Measurements from ENCODE around the gene ZNF594.
"Not testable (repeated sequence)": the region's sequence is repeated elsewhere in the genome, so short reads cannot be mapped to it uniquely, and the experiment has no call there.

ZNF594 gene

DNA sequence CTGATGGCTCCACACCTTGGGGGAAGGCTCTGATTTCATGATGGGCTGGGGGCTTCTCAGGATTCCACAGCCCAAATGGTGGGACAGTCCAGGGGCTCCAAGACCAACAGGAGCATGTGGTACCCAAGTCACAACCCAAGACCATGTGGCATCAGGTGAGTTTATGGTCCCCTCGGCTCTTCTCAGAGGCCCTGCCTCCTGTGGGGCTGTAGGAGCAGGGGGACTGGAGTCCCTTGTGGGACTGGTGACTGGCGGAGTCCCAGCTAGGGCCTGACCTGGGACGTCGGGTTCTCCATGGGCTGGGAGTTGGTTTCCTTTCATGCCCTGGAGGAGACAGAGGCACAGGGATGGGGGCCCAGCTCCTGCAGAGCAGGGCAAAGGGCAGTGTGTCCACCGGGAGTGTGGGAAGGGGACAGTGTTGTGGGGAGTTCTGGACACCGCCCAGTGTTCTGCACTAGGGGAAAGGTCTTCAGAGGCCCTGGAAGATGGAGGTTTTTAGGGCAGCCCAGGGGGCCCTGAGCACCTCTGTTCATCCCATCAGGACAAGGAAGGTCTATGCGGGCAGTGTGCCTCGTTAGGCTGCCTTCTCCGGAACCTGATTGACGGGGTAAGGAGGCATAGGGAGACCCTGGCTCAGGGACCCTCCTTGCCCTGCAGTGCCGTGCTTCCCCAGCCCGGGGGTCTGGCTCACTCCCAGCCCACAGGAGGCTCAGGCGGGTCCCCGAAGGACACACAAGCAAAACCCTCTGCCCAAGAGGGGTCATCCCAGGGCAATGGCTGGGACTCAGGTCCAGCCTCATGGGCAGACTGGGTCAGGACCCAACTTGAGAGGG, 54.9 kb downstream of the ZNF594 start:
- not testable (repeated sequence) for DNase-seq (ENCODE audit: low read depth)

DNA sequence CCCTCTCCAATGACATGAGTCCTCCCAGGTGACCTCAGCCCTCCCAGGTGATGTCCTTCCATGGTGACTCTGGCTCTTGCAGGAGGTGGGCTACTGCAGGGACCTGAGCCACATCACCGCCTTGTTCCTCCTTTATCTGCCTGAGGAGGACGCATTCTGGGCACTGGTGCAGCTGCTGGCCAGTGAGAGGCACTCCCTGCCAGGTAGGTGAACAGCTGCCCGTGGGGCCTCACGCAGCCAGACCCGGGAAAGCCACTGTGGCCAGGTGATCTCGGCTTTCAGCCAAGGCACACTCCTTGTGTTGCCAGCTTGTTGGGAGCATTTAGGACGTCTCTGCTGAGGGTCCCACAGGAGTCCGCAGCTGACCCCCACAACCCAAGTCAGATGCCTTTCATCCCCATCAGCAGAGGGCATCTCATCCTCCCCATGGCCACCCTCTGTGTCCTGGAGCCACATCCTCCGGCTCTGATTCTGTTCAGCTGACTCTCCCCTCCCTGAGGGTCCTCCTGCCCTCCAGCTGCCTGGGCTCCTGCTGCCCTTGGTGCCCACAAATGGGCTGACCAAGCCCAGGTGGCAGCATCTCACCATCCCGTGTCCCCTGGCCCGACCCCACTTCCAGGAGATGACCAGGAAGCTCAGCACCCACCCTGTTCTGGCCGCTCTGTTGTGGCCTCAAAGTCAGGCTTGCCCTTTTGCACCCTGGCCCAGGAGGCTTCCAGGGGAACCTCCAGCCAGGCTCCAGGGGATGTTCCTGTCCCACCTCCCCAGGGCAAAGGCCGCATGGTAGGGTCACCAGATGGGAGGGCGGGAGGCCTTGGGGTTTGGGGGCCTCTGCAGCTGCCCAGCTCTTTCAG, 55.7 kb downstream of the ZNF594 start:
- DNase-seq (ENCODE audit: low read depth): no peak

DNA sequence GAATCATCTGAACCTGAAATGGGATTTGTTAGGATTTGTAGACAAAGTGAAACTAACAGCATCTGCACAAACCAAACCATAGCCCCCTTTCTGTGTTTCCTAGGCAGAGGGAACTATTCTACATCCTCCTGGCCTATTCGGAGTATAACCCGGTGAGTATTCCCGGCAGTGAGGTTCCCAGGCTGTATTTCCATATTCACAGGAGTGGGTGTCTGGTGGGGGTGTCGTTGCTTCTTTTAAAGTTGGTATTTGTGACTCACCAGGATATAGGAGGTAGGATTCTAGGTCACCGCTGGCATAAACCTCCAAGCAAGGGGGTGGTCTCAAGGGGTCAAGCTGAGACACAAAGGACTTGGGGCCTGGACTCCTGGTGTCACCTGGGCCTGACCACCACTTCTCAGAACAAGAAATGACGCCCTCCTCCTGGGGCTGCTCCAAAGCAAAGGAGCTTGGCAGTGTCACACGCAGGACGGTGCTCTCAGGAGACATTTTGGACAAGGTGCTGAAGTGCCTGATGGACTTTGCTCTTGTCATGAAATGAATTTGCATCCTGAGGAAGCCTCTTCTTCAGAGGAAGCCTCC, 56.4 kb downstream of the ZNF594 start:
- not testable (repeated sequence) for DNase-seq (ENCODE audit: low read depth)

DNA sequence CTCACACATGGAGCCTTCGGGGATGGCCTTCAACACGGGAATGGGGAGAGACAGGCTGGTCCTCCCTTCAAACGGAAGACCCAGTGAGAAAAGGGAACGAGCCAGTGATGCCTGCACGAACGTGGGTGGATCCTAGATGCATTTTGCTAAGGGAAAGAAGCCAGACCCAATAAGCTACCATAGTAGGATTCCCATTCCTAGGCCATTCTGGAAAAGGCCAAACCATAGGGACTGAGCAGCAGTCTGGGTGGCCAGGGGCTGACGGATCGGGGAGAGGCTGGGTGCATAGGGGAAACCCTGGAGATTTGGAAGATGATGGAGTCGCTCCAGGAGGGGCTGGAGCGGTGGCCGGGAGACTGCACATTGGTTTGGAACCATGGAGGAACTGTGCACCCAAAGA, 57.1 kb downstream of the ZNF594 start:
- not testable (repeated sequence) for DNase-seq (ENCODE audit: low read depth)

DNA sequence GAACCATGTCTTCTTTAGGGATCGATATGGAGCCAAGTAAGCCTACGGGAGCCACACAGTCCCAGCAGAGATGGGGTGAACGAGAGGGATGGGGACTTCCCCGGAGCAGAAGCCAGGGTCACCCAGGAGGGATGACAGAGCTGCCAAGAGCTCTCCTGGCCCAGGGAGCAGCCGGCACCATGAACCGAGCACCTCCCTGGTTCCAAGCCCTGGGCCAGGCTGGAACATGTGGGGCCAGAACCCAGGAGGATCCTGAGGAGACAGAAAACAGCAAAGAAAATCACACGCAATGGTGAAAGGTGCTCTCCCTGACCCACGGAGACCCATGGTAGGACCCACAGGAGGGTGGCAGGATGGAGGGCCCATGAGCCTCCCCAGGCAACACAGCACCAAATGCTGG, 57.7 kb downstream of the ZNF594 start:
- DNase-seq (ENCODE audit: low read depth): not testable (repeated sequence)

DNA sequence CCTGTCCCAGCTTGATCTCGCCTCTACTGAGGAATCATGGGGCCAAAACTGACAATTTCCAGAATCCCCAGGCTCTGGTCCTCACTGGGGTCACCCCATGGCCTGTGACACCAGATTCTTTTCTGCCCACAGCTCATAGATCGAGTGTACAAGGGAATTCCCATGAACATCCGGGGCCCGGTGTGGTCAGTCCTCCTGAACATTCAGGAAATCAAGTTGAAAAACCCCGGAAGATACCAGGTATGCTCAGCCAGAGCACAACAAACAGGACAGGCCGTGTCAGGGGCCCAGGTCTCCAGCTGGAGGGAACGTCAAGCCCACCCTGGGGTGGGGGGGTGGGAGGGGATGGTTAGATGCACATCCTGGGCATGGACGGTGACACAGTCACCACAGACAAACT, 58.4 kb downstream of the ZNF594 start:
- no peak for DNase-seq (ENCODE audit: low read depth)

DNA sequence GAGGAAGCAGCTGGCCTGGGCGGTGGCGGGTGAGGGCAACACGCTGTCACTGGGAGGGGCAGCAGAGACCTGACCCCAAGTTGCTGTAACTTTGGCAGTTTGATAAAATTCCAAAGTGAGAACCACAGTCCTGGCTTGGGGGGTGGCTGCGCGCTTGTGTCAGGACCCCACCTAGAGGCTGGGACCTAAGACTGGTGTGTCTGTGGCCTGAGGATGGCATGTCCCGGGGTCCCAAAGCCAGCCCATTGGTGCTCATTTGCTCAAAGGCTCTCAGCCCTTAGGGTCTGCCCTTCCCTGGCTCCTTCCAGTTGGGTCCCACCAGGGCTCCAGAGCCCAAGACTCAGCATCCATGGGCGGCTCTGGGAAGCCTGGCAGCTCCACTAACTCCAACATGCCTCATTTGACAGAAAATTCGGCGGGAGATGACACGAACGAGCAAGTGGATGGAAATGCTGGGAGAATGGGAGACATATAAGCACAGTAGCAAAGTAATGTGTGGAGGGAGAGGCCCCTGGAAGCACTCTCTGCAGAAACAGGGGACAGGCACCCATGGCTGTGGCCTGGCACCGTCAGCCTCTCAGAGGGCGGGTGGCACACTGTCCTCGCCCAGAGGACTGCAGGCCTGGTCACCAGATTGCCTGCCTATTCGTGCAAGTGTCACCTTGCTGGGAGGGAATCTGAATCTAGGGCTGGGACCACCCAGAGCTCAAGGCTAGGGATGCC, 59.0 kb downstream of the ZNF594 start:
- DNase-seq (ENCODE audit: low read depth): not testable (repeated sequence)

DNA sequence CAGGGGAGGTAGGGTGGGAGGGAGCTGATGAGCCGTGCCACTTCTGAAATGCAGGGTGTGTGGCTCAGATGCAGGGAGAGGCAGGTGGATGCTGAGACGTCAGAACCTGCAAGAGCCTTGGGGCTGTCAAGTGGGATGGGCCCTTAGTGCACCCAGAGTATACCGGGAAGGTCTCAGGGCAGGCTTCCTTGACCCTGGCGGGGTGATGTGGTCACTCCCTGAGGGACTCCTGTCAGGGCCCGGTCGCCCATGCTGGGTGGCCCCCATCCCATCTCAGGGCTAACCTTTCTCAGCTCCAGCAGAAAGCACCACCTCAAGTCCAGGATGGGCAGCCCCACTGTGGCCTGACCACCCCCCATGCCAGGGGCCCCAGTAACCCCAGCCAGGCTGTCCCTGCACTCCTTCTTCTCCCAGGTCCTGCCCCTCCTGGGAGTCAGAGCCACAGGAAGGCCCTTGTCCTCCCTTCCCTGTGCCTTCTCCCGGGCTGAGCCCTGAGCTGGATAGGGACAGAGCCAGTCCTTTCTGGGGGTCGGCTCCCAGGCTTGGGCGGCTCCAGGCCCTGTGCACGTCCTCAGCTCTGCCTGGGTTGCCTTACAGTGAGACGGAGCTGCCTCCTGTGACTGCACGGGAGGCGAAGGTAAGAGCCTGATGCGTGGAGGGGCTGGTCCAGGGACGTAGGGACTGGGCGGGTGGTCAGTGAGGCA, 59.7 kb downstream of the ZNF594 start:
- not testable (repeated sequence) for DNase-seq (ENCODE audit: low read depth)

DNA sequence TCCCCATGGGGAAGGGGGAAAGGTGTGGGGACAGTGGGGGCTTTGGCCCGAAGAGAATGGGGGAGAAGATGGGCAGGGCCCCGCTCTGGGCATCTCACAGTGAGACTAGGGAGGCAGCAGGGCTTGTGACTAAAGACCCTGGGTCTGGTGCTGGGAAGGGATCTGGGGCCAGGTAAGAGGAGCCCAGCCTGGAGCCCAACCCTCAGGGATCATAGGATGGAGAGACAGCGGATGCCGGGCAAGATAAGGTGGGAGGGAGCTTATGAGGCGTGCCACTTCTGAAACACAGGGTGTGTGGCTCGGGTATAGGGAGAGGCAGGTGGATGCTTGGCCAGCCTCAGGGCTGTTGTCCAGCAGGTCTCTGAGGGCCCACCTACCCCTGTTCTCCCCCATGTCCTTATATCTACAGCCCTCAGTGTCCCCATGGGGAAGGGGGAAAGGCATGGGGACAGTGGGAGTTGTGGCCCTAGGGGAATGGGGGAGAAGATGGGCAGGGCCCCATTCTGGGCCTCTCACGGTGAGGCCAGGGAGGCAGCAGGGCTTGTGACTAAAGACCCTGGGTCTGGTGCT, 60.4 kb downstream of the ZNF594 start:
- no peak for DNase-seq (ENCODE audit: low read depth)

DNA sequence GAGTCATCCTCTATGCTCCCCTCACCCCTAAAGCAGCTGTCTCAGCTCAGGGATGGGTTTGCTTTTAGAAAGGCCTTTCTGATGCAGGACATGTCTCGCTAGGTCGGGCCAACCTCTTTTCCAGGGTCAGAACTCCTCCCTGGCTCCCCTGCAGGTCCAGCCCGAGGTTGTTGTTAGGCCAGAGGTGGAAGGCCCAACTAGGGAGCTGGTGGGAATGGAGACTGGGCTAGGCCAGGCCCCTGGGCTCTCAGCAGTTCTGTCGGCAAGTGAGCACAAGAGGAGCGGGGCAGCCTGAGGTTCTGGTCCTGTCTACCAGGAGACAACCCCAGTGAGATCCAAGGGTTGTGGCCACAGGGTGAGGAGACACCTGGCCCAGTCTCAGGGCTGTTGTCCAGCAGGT, 61.0 kb downstream of the ZNF594 start:
- not testable (repeated sequence) for DNase-seq (ENCODE audit: low read depth)

DNA sequence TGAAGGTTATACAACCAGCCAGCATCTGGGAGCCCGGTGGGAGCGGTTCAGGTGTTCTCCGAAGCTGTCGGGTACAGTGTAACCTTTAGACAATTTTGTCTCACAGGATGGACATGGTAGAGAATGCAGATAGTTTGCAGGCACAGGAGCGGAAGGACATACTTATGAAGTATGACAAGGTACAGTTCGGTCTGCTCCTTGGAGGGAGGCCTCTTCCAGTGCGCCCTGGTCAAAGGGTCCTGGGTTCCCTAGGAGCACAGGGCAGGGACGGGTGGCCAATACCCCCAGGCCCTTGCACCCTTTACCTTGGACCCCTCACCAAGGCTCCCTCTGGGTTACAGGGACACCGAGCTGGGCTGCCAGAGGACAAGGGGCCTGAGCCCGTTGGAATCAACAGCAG, 61.4 kb downstream of the ZNF594 start:
- not testable (repeated sequence) for DNase-seq (ENCODE audit: low read depth)

DNA sequence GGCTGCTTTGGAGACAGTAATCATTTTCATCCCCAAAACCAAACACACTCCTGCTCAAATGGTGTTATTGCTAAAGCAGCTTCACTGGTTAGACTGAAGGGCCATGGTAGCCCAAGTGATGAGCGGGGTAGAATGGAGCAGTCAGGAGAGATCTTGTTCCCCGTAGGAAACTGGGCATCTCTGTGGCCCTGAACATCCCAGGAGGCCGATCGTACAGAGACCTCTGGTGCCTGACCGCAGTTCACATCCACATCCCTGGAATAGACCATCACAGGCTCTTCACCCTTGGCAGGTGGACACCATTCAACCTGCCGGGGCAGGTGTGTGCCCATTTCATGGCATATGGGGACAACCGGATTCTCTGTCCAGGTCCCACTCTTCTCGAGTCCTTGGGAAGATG, 61.9 kb downstream of the ZNF594 start:
- DNase-seq (ENCODE audit: low read depth): not testable (repeated sequence)
